Stimulated activated CD8-positive, alpha-beta memory T cell treated with anti-CD3 and anti-CD28 coated beads, Interleukin-15, amount 100 ng/mL, for 24 hours (primary cell): Measurements from ENCODE around the gene ECHS1.
"Not testable (repeated sequence)": the region's sequence is repeated elsewhere in the genome, so short reads cannot be mapped to it uniquely, and the experiment has no call there.

Experiments
- DNase-seq: peaks from one replicate; pipeline ENCODE4 v3.0.0-alpha.2; 2020; ENCODE audit warnings: low read depth

Gene ECHS1

GRCh38 chr10:133399123-133399601 lies 26.0 kb upstream of the ECHS1 start:
- no peak for DNase-seq

DNA sequence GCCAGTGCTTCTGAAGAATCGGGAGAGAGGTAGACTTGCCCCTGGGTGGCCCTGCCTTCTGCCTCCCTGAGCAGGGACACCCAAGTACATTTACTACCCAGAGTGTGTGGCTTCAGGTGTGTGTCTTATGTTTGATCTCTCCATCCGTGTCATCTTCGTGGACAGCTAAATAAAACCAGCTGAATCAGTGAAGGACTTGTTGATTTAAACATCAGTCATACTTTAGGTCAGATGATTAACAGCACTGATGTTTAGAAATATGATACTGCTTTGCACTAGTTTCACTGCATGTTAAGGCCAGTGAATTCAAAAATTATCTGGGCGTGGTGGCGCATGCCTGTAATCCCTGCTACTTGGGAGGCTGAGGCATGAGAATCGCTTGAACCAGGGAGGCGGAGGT lies 24.8 kb upstream of the ECHS1 start:
- DNase-seq = no peak

DNA sequence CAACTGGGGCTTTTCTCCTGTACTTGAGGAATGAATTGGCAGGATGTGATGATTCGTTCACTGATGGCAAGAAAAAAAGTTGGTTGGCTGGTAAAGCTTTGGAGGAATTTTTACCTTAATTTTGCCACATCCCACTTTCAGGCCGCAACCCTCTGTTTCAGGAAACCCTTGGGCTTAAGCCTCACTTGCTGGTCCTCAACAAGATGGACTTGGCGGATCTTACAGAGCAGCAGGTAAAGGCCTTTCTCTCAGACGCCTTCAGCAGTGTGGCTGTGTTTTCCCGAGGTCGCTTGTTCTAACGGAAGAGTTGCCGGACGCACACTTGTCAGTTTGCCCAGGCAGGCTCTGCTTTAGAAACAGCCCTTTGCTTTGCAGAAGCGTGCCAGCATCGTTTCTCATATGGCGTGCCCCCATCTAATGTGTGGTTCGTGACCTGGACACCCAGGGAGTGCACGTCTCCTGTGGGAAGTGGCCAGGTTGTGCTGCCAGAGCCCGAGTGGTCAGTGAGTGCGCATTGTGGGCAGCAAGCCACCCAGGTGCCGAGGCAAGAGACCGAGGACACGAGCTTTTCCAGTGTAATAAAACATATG lies 23.0 kb upstream of the ECHS1 start:
- DNase-seq = no peak

DNA sequence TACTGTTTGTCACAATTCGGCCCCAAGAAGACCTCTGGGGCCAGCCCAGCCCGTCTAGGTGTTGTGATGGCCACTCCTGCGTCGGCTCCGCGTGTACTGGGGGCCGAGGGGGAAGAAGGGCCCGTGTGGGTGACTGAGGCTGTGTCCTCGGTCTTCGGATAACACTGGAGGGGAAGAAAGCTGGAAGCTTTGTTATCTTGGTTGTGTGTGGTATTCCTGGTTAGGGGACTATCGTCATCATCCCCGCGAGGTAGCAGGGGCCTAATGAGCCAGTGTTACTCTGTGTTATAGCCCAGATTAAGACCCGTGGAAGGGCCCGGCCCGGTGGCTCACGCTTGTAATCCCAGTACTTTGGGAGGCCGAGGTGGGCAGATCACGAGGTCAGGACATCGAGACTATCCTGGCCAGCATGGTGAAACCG lies 21.7 kb upstream of the ECHS1 start:
- no peak for DNase-seq

- peak; percentile 96 for DNase-seq
These were observed 21.0 kb upstream of the ECHS1 start, which contains the start of gene MTG1 for GRCh38 chr10:133394064-133394663. TSS of gene MTG1 (plus strand) at chr10:133394157. CDS start at chr10:133394221, 64 bp downstream.

DNA sequence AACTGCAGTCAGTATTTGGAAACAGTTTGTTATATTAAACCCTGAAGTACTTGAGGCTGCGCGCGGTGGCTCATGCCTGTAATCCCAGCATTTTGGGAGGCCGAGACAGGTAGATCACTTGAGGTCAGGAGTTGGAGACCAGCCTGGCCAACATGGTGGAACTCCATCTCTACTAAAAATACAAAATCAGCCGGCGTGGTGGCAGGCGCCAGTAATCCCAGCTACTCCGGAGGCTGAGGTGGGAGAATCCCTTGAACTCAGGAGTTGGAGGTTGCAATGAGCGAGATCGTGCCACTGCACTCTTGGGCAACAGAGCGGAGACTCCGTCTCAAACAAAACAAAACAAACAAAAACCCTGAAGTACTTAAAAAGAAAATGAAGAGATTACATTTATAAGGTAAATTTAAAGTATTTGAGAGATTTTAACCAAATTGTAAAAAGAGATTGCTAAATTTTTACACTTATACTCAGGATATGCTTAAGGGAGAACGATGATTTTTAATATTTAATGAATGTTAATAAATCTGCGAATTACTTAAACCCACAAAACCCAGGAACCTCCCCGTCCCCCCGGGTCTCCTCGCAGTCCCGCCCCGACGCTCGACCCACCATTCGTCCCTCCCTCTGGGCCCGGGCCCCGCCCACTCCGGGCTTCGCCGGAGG lies 20.4 kb upstream of the ECHS1 start:
- DNase-seq = no peak

- DNase-seq = no peak
These were observed 18.8 kb upstream of the ECHS1 start for GRCh38 chr10:133391761-133392518.

DNA sequence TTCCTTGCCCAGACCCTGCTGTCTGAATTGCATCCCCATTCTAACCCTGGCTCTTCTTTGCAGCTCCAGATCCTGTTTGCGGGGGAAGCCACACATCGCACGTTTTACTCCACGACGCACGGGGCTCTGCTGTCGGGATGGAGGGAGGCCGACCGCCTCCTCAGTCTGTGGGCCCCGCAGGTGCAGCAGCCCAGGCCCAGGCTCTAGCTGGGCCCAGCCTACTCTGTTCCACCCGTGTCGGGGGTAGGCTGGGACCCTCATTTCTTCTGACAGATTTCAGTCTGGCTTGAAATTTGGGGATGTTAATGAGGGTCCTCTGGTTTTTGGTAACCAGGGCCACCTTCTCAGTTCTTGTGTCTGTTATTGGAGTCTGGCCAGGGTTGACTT lies 18.1 kb upstream of the ECHS1 start:
- no peak for DNase-seq

DNA sequence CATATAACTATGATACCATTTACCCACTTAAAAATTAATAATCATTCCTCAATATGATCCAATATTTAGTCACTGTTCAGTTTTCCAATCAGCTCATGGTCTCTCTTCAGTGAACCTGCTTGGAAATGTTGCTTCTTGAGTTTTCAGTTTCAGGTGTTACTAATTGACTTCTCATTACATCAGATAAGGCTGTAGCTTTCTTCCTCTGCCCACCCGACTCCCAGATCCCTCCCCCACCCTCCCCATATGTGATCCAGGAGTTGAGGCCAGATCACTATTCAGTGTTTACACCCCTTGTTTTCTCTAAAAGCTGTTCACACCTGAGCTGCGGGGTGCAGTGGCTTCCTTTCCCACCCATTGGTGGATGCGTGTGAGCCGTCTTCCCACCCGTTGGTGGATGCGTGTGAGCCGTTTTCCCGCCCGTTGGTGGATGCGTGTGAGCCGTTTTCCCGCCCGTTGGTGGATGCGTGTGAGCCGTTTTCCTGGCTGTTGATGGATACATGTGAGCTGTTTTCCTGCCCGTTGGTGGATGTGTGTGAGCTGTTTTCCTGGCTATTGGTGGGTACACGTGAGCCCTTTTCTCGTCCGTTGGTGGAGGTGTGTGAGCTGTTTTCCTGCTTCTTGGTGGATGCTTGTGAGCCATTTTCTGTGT lies 17.6 kb upstream of the ECHS1 start:
- no peak for DNase-seq

DNA sequence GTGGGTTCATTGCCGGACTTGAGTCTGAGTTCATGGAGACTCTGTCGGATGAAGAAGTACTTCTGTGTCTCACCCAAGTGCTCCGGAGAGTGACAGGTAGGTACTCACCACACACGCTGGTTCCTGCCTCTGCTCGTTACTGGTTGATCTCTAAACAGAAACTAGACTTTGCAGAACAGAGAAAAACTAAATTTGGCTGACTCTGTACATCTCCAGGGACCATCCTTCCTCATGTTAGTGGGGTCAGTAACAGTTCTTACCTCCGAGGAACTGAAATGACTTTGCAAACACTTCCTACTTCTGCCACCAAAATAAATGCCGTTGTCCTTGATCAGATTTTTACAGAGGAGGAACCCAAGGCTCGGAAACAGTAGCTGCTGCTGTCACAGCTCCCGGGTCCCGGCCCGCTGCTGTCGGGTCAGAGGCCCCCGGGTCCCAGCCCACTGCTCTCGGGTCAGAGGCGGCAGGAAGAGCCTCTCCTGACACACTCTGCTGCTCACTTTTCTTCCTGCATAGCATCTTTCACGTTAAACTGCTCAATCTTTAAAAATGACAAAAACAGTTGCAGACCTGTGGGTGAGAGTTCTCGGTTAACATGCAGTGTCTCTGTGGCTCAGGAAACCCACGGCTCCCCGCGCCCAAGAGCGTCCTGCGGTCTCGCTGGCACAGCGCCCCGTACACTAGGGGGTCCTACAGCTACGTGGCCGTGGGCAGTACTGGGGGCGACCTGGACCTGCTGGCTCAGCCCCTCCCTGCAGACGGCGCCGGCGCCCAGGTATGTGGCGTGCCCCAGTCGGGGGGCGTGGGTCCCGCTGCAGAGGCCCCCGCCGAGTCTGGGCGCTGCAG lies 16.0 kb upstream of the ECHS1 start:
- no peak for DNase-seq

DNA sequence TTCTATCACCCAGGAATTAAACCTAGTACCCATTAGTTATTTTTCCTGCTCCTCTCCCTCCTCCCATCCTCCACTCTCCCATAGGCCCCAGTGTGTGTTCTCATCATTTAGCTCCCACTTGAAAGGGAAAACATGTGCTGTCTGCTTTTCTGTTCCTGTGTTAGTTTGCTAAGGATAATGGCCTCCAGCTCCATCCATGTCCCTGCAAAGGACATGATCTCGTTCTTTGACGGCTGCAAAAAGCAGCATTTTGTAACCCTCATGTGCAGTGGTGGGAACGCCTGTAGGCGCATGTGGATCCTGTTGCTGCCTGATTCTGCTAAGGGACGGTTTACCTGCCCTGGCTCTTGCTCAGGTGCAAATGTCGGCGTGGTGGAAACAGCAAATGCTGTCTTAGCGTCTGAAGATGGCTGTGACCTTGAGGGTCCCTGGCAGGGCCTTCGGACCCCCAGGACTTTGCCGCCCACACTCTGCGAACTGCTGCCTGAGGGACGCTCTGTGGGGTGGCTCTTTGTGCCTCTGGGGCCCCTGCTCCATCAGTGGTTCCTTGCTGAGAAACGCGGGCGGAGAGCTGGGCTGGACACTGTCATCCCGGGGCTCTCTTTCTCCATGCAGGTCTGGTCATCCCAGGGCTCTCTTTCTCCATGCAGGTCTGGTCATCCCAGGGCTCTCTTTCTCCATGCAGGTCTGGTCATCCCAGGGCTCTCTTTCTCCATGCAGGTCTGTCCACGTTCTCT lies 15.2 kb upstream of the ECHS1 start:
- no peak for DNase-seq

DNA sequence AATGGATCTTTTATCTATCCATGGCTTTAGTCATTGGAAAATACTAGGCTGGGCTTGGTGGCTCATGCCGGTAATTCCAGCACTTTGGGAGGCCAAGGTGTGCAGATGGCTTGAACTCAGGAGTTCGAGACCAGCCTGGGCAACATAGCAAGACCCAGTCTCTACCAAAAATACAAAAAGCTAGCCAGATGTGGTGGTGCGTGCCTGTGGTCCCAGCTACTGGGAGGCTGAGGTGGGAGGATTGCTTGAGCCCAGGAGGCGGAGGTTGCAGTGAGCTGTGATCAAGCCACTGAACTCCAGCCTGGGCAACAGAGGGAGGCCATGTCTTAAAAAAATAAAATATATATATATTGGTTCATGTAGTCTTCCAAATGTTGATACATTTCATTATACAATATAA lies 13.8 kb upstream of the ECHS1 start:
- not testable (repeated sequence) for DNase-seq

- DNase-seq = no peak
These were observed 12.1 kb upstream of the ECHS1 start for GRCh38 chr10:133385214-133385613.

DNA sequence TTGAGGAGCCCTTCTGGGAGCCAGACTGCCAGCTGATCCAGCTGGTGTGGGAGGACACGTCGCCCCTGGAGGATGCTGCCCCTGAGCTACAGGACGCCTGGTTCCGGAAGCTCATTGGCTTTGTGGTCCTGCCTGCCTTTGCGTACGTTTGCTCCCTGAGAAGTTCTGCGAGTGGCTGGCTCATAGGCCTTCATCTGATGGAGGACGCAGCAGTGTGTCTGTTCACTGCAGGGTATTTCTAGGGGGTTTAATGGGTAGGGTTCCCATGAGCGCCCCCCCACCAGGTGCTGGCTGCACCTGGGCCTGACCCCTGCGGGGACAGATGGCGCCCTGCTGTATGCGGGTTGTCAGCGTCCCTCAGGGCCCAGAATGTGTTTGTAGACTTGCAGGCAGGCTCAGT lies 10.9 kb upstream of the ECHS1 start:
- no peak for DNase-seq

DNA sequence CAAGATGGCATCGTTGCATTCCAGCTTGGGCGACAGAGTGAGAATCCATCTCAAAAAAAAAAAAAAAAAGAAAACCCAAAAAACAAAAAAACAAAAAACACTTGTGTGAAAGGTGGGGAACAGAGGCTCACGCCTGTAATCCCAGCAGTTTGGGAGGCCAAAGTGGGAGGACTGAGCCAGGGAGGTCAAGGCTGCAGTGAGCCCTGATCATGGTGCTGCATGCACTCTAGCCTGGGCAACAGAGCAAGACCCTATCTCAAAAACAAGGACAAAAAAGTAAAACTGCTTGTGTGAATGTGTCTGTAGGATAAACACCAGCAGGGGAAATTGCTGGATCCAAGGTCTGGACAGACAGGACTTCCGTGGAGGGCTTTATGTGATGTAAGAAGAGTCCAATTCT lies 10.4 kb upstream of the ECHS1 start:
- no peak for DNase-seq

GRCh38 chr10:133381036-133381435 lies 7.9 kb upstream of the ECHS1 start:
- DNase-seq = no peak

DNA sequence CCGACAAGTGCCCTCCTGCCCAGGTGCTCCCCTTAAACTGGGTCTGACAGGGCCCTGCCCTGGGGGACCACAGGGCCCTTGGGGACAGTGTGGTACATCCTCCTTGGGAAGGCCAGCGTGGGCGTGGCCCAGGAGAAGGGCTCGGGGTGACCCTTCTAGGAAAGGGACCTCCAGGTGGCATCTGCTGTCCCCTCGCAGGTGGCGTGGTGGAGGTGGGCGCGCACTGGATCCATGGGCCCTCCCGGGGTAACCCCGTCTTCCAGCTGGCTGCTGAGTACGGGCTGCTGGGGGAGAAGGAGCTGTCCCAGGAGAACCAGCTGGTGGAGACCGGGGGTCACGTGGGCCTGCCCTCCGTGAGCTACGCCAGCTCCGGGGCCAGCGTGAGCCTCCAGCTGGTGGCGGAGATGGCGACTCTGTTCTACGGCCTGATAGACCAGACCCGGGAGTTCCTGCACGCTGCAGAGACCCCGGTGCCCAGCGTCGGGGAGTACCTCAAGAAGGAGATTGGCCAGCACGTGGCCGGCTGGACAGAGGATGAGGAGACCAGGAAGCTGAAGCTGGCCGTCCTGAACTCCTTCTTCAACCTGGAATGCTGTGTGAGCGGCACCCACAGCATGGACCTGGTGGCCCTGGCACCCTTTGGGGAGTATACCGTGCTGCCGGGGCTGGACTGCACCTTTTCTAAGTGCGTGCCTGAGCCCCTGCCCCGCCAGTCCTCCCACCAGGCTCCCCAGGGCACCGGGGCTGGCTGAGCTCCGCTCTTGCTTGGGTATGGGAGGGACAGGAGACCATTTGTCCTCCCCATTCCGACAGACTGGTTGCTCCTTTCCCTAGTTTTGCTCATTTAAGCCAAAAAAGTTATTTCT lies 6.9 kb upstream of the ECHS1 start:
- DNase-seq = no peak

GRCh38 chr10:133379152-133379800 lies 6.1 kb upstream of the ECHS1 start, which contains the start of gene PAOX:
TSS of gene PAOX (plus strand) at chr10:133379262. CDS start at chr10:133379317, 55 bp downstream.
- no peak for DNase-seq
